Measurements from ENCODE around the gene USP6NL.

- TF ChIP-seq BRCA1 (CRISPR knock-in tag; IDR thresholded peaks at IDR 0.05), result no peak
- TF ChIP-seq ZNF761 (CRISPR knock-in tag; conservative IDR thresholded peaks at IDR 0.05), result no peak
- TF ChIP-seq ZNF382 (CRISPR knock-in tag; IDR thresholded peaks at IDR 0.05; ENCODE audit: borderline replicate concordance), result no peak
- TF ChIP-seq, protein P1, sequence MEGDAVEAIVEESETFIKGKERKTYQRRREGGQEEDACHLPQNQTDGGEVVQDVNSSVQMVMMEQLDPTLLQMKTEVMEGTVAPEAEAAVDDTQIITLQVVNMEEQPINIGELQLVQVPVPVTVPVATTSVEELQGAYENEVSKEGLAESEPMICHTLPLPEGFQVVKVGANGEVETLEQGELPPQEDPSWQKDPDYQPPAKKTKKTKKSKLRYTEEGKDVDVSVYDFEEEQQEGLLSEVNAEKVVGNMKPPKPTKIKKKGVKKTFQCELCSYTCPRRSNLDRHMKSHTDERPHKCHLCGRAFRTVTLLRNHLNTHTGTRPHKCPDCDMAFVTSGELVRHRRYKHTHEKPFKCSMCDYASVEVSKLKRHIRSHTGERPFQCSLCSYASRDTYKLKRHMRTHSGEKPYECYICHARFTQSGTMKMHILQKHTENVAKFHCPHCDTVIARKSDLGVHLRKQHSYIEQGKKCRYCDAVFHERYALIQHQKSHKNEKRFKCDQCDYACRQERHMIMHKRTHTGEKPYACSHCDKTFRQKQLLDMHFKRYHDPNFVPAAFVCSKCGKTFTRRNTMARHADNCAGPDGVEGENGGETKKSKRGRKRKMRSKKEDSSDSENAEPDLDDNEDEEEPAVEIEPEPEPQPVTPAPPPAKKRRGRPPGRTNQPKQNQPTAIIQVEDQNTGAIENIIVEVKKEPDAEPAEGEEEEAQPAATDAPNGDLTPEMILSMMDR (CRISPR knock-in tag; IDR thresholded peaks at IDR 0.05), result no peak
- no peak for TF ChIP-seq ZZZ3 (CRISPR knock-in tag; IDR thresholded peaks at IDR 0.05; ENCODE audit: borderline replicate concordance)
- no peak for TF ChIP-seq ARNTL (CRISPR knock-in tag; IDR thresholded peaks at IDR 0.05)
- TF ChIP-seq ZSCAN29 (CRISPR knock-in tag; conservative IDR thresholded peaks at IDR 0.05), result no peak
- TF ChIP-seq MYC (CRISPR knock-in tag; IDR thresholded peaks at IDR 0.05; ENCODE audit: borderline replicate concordance), result no peak
- TF ChIP-seq GLI4 (CRISPR knock-in tag; IDR thresholded peaks at IDR 0.05; ENCODE audit: borderline replicate concordance), result no peak
Observed at GRCh38 chr10:11601670-11602069, 9.8 kb downstream of the USP6NL start.

All from HepG2 (cell line).